GM19043 (cell line): ENCODE measurements around the gene CARS2.
"Not testable (repeated sequence)": the region's sequence is repeated elsewhere in the genome, so short reads cannot be mapped to it uniquely, and the experiment has no call there.

Experiments
- ATAC-seq: cut with Tn5 transposase; IDR thresholded peaks from one replicate; pipeline ENCODE4 v1.9.1; 2021; ENCODE audit warnings: low read depth; ENCODE audit not compliant: unreplicated experiment

Gene CARS2

DNA sequence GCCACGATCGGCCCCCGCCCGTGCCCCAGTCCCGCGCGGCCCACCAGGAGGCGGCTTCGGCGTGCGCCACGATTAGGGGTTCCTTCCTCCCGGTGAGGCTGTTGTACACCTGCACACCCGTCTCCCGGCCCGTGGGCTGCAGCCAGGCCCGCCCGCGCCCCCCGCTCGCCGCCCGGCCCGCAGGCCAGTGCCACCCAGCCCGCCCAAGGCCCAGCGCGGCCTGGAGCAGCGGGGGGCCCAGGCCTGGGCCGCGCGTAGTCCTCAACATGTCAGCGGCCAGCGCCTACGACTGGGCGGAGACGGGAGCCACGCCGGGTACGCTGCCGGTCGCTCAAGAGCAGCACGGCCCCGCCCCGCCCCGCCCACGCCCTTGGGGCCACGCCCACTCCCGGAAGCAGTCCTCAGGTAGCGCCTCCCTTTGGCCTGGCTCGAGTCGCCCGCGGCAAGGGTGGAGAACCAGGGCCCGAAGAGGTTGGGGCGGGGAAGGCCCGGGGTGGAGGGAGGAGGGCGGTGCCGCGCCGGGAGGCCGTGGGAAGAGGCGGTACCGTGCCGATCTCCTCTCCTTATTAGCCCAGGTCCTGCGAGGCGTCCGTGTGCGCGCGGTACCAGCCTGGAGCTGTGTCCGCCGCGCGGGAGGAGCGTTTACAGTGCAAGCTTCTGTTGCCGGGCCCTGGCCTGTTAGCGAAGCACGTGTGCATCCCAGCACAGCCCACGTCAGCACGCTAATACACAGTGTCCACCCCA is at the start of gene CARS2:
Gene CARS2, minus strand, starts transcription at position 291 of the 744 bp plus-strand sequence. Its CDS starts 23 bp downstream, at position 268.
- ATAC-seq = peak; percentile 92

GRCh38 chr13:110748271-110748670 is 42.4 kb upstream of the CARS2 start:
- no peak for ATAC-seq

- no peak for ATAC-seq
Observed at GRCh38 chr13:110746438-110746837, 40.5 kb upstream of the CARS2 start.

- ATAC-seq = no peak
Observed at GRCh38 chr13:110743687-110744086, 37.8 kb upstream of the CARS2 start.

GRCh38 chr13:110737555-110737954 is 31.6 kb upstream of the CARS2 start:
- ATAC-seq = no peak

DNA sequence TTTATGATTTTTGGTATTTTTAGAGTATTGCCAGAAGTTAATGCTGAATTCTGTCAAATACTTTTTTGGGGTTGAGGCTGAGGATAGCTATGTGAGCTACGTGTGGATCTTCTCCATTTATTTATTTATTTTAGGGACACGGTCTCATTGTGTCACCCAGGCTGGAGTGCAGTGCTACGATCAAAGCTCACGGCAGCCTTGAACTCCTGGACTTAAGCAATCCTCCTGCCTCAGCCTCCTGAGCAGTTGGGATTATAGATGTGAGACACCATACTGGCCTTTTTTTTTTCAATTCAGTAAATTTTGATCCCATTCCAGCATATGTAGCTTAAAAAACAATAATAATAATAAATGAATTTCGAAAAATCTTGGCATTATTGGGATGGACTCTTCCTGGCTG is 28.6 kb upstream of the CARS2 start:
- ATAC-seq = no peak

GRCh38 chr13:110731072-110731471 is 25.2 kb upstream of the CARS2 start:
- ATAC-seq = no peak

DNA sequence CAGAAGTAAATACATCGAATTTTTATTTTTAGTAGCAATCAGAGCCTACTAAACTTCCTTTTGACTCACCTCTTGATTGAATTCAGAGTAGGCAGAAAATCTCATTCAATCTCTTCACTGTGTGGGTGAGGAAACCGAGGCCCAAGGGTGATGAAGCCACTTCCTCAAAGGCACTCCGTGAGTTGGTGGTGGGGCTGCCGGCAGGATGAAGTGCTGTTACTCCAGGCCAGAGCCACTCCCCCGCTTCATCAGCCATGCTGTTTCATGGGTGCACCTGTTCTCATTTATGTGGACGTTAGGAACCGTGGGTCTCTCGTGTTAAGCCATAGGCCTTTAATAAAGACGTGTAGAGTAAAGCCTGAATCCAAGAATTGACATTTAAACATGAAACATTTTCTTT is 20.8 kb upstream of the CARS2 start:
- peak; percentile 69 for ATAC-seq

GRCh38 chr13:110726153-110726552 is 20.2 kb upstream of the CARS2 start:
- ATAC-seq = not testable (repeated sequence)

DNA sequence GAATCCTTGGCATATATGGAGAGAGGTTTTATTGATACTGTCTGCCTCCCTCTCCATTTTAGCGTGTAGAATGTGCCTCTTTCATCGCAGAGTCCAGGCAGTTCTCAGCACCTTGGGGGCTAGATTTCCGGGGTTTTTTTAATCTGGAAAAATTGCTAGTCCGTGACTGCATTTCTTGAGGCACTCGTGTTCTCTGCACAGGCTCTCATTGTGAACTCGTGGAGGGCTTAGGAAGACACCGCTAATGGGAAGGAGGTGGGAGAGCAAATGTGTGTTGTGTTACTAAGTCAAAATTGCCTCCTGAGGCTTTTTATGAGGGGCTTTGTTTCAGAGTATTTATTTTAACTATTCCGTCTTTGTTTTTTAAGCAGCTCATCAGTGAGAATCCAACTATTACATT is 17.7 kb upstream of the CARS2 start:
- no peak for ATAC-seq

DNA sequence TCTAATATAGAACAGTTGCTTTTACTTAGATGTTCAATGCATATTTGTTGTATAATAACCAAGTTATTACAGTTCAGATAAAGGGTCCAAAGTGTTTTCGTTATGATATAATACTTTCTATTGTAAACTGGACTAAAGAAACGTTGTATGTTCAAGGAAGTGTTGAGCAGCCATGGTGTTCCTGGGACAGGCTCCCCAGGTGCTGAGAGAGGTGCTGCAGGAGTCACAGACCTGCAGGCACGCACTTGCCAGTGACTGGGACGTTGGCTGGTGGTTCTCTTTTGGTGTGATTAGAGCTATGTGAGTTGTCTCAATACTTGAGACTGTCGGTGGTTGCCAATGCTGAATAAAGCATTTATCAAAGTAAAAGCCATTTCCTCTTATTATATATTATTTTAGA is 17.1 kb upstream of the CARS2 start:
- ATAC-seq = no peak

DNA sequence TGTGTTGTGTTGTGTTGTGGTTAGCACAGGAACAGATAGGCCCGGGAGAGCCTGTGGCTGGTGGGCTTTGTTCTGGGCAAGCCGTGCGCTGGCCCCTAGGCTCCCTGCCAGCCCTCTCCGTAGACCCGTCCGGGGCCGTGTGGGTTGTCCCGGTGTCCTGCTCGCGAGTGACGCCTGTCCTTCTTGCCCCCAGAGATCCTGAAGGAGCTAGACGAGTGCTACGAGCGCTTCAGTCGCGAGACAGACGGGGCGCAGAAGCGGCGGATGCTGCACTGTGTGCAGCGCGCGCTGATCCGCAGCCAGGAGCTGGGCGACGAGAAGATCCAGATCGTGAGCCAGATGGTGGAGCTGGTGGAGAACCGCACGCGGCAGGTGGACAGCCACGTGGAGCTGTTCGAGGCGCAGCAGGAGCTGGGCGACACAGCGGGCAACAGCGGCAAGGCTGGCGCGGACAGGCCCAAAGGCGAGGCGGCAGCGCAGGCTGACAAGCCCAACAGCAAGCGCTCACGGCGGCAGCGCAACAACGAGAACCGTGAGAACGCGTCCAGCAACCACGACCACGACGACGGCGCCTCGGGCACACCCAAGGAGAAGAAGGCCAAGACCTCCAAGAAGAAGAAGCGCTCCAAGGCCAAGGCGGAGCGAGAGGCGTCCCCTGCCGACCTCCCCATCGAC is 13.3 kb upstream of the CARS2 start:
- no peak for ATAC-seq

- no peak for ATAC-seq
Observed at GRCh38 chr13:110716247-110716515, 10.3 kb upstream of the CARS2 start.

DNA sequence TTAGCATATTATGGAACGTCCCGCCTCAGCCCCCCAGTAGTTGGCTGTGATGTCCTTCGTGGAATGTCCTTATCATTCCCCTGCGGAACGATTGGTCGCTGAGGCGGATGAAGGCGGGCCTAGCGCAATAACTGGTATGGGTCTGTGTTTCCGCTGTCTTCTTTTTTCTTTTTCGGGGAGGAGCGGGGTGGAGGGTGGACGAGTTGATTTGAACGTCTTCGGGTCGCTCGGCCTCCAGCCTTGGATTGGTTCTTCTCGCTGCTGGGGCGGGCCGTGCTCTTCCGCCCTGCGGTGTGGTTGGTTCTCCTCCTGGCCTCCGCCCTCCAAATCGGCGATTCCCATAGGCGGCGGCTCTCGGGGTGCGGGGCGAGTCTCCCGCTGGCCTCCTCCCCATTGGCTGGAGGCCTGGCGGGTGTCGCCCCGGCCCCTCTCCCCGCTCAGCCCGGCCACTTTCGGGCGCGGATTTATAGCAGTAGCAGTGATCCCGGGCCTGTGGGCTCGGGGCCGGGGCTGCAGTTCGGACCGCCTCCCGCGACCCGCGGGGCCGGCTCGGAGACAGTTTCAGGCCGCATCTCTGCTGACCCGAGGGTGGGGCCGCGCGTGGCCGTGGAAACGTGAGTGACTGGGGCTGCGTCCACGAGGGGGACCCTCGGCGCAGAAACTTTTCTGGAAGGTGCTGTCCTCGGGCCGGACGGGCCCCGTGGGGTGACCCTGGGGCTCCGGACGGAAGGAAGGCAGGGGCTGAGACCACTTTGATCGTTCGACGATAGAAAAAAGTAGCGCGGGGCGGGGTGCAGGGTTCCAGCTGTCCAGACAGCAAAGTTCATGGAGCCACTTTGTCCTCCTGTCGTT is 9.7 kb upstream of the CARS2 start:
- peak; percentile 54 for ATAC-seq

DNA sequence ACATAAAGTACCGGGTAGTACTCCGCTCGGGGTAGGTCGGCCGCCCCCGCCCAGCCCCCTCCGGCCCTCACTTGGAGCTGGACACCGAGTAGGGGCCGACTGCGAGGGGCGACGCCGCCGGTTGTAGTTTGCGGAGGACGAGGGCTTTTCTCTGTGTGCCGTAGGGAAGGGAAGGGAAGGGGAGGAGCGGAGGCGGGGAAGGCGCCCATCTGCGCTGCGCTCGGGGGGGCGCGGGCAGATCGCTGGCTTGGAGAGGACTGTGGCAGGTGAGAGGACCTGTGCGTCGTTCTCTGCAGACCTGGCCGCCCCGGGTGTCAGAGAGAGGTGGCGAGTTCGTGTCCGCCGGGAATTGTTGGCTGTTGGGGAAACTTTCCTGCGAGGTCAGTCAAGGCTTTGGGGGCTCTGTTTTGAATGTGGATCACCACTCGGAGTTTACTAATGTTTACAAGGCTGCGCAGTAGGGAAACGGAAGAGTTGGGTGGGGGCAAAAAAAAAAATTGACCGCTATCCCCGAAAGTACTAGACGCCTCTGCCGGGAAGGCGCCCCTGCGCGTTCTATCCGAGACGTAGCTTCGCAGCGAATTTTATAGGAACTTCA is 9.0 kb upstream of the CARS2 start:
- no peak for ATAC-seq

DNA sequence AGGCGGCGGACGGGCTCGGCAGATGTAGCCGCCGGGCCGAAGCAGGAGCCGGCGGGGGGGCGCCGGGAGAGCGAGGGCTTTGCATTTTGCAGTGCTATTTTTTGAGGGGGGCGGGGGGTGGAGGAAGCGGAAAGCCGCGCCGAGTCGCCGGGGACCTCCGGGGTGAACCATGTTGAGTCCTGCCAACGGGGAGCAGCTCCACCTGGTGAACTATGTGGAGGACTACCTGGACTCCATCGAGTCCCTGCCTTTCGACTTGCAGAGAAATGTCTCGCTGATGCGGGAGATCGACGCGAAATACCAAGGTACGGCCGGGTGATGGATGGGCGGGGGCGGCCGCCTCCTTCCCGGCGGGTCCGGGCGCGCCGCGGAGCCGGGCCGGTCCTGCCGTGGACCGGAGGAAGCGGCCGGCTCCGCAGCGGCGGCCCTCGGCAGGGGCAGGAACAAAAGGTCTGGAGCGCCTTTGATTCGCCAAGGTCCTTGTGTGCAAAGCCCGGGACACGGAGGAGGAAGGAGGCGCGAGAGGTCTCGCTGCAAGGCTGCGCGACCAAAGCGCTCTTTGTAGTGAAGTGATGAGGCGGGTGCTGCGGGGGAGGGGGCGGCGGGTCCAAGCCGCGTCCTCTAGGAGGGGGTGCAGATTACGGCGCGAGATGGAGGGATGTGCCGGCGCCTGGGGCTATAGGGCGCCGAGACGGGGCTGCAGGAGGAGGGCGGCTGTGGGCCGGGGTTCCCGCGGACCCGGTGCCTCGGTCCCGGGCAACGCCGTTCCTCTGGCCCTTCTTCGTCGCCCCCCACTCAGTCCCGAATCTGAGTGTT is 8.3 kb upstream of the CARS2 start:
- ATAC-seq = no peak

DNA sequence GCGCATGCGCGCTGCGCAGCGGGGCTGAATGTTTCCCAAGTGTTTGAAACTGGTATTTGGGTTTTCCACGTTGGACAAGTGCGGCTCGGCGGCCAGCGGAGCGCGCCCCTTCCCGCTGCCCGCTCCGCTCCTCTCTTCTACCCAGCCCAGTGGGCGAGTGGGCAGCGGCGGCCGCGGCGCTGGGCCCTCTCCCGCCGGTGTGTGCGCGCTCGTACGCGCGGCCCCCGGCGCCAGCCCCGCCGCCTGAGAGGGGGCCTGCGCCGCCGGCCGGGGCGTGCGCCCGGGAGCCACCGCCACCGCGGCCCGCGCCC is 7.7 kb upstream of the CARS2 start, which contains the start of gene ING1:
Gene ING1, plus strand, starts transcription at position 59 of the 311 bp plus-strand sequence. CDS start 450 bp downstream, outside the sequence.
- ATAC-seq = no peak

DNA sequence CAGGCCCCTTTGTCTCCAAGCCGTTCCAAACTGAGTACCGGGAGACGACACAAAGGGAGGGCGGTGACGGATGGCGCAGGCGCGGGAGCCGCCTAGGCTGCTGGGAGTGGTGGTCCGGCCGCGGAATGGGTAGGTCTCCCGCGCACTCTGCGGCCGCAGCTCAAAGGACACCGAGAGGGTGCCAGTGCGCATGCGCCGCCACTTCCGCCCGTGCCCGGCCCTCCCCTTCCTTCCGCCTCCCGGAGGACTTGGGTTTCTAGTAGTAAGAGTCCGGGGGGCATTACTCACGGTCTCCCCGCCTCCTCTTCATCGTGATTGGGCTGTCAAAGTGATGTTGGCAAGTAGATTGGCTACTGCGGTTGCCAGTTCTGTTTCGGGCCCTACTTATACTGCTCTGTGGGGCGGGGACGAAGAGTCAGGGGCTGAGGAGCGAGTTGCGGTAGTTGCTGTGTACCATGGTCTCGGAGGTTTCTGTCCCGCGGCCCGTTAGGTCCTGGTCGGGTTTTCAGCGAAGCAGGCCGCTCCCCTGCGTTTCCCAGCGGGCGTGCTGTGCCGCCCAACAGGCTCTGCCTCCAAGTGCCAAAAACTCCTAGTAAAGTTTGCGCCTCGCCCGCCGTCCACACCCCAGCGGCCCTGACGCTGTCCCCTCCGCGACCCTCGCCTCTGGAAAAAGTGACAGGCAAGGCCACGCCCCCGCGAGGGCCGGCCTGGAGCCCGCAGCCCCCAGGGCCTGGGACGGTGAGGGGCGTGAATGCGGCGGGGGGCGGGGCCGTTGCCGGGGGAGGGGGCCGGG is 7.1 kb upstream of the CARS2 start:
- ATAC-seq = peak; percentile 43

GRCh38 chr13:110712081-110712848 is 6.3 kb upstream of the CARS2 start:
- peak; percentile 26 for ATAC-seq
